HT1080 (cell line): Measurements from ENCODE around the gene SAG. TPM values are rescaled to one million over a fixed set of nuclear protein-coding genes. Genes with fewer than 3 reads are reported as not detected.

Source experiments
- DNase-seq: peaks from one replicate; pipeline ENCODE4 v3.0.0-alpha.2; 2015; ENCODE audit warnings: low read depth
- small RNA-seq: library from RNA; depleted of rRNA; stranded (forward); fragments of <200 nt; gene quantifications from one replicate; pipeline ENCODE3, GENCODE V24; 2014
- total RNA-seq: library from RNA; depleted of rRNA; stranded (reverse); fragments of >200 nt; shearing (Covaris generic); gene quantifications from 2 replicates; pipeline ENCODE4 v1.2.3, GENCODE V29; 2014; rRNA removed

The SAG gene
- total RNA-seq, 1 experiment from 2014 or later, result not detected

GRCh38 chr2:233379034-233379433 lies 71.4 kb downstream of the SAG start:
- no peak for DNase-seq

- DNase-seq, result no peak
Measured at GRCh38 chr2:233379441-233379840, 71.8 kb downstream of the SAG start.

GRCh38 chr2:233380132-233380895 lies 72.7 kb downstream of the SAG start:
- DNase-seq, result no peak

GRCh38 chr2:233380995-233381637 lies 73.5 kb downstream of the SAG start:
- DNase-seq, result no peak

GRCh38 chr2:233381638-233381995 lies 74.0 kb downstream of the SAG start:
- DNase-seq, result no peak

GRCh38 chr2:233384015-233384414 lies 76.4 kb downstream of the SAG start:
- DNase-seq, result no peak

- DNase-seq, result no peak
Measured at GRCh38 chr2:233384811-233385488, 77.3 kb downstream of the SAG start.

GRCh38 chr2:233385489-233386044 lies 78.0 kb downstream of the SAG start:
- DNase-seq, result no peak

GRCh38 chr2:233386382-233387041 lies 78.9 kb downstream of the SAG start:
- DNase-seq, result peak; percentile 20

GRCh38 chr2:233387225-233387624 lies 79.6 kb downstream of the SAG start:
- no peak for DNase-seq

- no peak for DNase-seq
Measured at GRCh38 chr2:233387667-233388528, 80.3 kb downstream of the SAG start.

GRCh38 chr2:233389601-233390125 lies 82.0 kb downstream of the SAG start:
- DNase-seq, result no peak

GRCh38 chr2:233395687-233396086 lies 88.1 kb downstream of the SAG start:
- no peak for DNase-seq

Small RNA genes lying within 50 kb of the gene (small RNA-seq; reads per million reads assigned to genes)
- gene RF00019 (not detected), gene SCARNA5 (43.6 reads per million, percentile 94 among the genes with 10 or more reads in this experiment), gene SCARNA6 (76.5 reads per million, percentile 96 among the genes with 10 or more reads in this experiment)

Other genes starting within 250 kb of the SAG start
- gene INPP5D, start 247.5 kb upstream of the SAG start, total RNA-seq, result 1.0 and 2.0 TPM in 2 replicates
- 53.0 and 59.4 TPM in 2 replicates for gene ATG16L1, start 56.1 kb upstream of the SAG start, total RNA-seq
- gene DGKD, start 46.7 kb downstream of the SAG start, total RNA-seq, result 14.1 and 14.8 TPM in 2 replicates